BLaER1 (cell line): ENCODE data around the gene PFDN6.
A peak's percentile ranks its signal among the peaks of the same experiment; 100 is the strongest.
"Not testable (repeated sequence)": the region's sequence is repeated elsewhere in the genome, so short reads cannot be mapped to it uniquely, and the experiment has no call there.

Experiments used
- H3K27ac ChIP-seq: shearing (Covaris generic); formaldehyde crosslinking; 2 replicates; pipeline ENCODE4 v1.8.1; 2022
- H3K27me3 ChIP-seq: shearing (Covaris generic); formaldehyde crosslinking; 2 replicates; pipeline ENCODE4 v1.8.1; 2022
- H3K36me3 ChIP-seq: shearing (Covaris generic); formaldehyde crosslinking; 2 replicates; pipeline ENCODE4 v1.8.1; 2022
- H3K4me1 ChIP-seq: shearing (Covaris generic); formaldehyde crosslinking; 2 replicates; pipeline ENCODE4 v1.8.1; 2022
- H3K4me2 ChIP-seq: shearing (Covaris generic); formaldehyde crosslinking; 2 replicates; pipeline ENCODE4 v1.8.1; 2022
- H3K4me3 ChIP-seq: shearing (Covaris generic); formaldehyde crosslinking; 2 replicates; pipeline ENCODE4 v1.8.1; 2022
- H3K9ac ChIP-seq: shearing (Covaris generic); formaldehyde crosslinking; 2 replicates; pipeline ENCODE4 v1.8.1; 2022
- H3K9me3 ChIP-seq: shearing (Covaris generic); formaldehyde crosslinking; 2 replicates; pipeline ENCODE4 v1.8.1; 2022
- H4K20me1 ChIP-seq: shearing (Covaris generic); formaldehyde crosslinking; 2 replicates; pipeline ENCODE4 v1.8.1; 2022
- Cebpa-rat ChIP-seq: shearing (Covaris generic); IDR thresholded peaks from 2 replicates; pipeline ENCODE4 v1.8.1; 2022

The PFDN6 gene

GRCh38 chr6:33279257-33279695, 10.1 kb upstream of the PFDN6 start:
- H3K27me3 ChIP-seq, result no peaks in the 10 kb centered on the region
- peak overlapping the region; percentile 35; the same call in 1 of the 2 replicates for H3K27ac ChIP-seq
- no peak overlapping the region for H3K4me3 ChIP-seq
- H4K20me1 ChIP-seq, result peaks cover 66% of the 10 kb centered on the region
- H3K9ac ChIP-seq, result peak overlapping the region; percentile 43
- no peaks in the 10 kb centered on the region for H3K9me3 ChIP-seq
- H3K4me2 ChIP-seq, result peak overlapping the region; percentile 99
- H3K4me1 ChIP-seq, result peaks cover 59% of the 10 kb centered on the region
- no peak for TF ChIP-seq Cebpa-rat
- H3K36me3 ChIP-seq, result peaks cover 88% of the 10 kb centered on the region

DNA sequence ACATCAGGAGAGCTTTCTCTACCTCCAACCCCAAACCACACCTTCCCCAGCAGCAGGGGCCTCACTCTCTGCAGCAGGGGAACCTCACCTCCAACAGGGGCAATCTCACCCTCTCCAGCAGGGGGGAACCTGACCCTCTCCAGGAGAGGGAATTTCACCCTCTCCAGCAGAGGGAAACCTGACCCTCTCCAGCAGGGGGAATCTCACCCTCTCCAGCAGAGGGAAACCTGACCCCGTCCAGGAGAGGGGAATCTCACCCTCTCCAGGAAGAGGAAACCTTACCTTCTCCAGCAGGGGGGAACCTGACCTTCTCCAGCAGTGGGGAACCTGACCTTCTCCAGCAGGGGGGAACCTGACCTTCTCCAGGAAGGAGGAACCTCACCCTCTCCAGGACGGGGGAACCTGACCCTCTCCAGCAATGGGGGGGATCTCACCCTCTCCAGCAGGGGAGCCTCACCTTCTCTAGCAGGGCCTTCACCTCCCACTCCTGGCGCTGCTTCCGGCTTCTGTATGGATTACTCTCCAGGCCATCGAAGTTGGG, 9.4 kb upstream of the PFDN6 start:
- Histone ChIP-seq H3K36me3 (peaks cover 88% of the 10 kb centered on the region), H3K27me3 (no peaks in the 10 kb centered on the region)

GRCh38 chr6:33280539-33280938, 8.9 kb upstream of the PFDN6 start:
- H3K9ac ChIP-seq, result peak overlapping the region; percentile 13; the same call in 1 of the 2 replicates
- H3K27ac ChIP-seq, result 0 out of 2 replicates have a peak overlapping the region, but pooled peaks have one; percentile 9
- H3K4me3 ChIP-seq, result no peak overlapping the region
- TF ChIP-seq Cebpa-rat, result no peak
- no peaks in the 10 kb centered on the region for H3K27me3 ChIP-seq
- H3K4me1 ChIP-seq, result peaks cover 46% of the 10 kb centered on the region
- H3K36me3 ChIP-seq, result peaks cover 88% of the 10 kb centered on the region
- no peaks in the 10 kb centered on the region for H3K9me3 ChIP-seq
- H3K4me2 ChIP-seq, result peak overlapping the region; percentile 99; the same call in 1 of the 2 replicates
- H4K20me1 ChIP-seq, result peaks cover 66% of the 10 kb centered on the region

More for the DNA sequence above, 9.4 kb upstream of the PFDN6 start:
- peak overlapping the region; percentile 35; the same call in 1 of the 2 replicates for H3K27ac ChIP-seq
- peak overlapping the region; percentile 43; the same call in 1 of the 2 replicates for H3K9ac ChIP-seq
- TF ChIP-seq Cebpa-rat, result no peak
- H3K4me3 ChIP-seq, result no peak overlapping the region
- peak overlapping the region; percentile 99 for H3K4me2 ChIP-seq
- H3K9me3 ChIP-seq, result no peaks in the 10 kb centered on the region
- H3K4me1 ChIP-seq, result peaks cover 51% of the 10 kb centered on the region
- H4K20me1 ChIP-seq, result peaks cover 66% of the 10 kb centered on the region

DNA sequence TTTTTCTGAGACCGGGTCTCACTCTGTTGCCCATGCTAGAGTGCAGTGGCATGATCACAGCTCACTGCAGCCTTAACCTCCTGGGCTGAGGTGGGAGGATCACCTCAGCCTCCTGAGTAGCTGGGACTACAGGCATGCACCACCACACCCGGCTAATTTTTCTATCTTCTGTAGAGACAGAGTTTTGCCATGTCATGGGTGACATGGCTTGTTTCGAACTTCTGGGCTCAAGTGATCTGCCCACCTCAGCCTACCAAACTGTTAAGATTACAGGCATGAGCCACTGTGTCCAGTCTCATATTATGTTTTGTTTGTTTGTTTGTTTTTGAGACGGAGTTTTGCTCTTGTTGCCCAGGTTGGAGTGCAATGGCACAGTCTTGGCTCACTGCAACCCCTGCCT, 4.2 kb upstream of the PFDN6 start:
- Histone ChIP-seq H3K4me1 (peaks cover 24% of the 10 kb centered on the region), H4K20me1 (peaks cover 29% of the 10 kb centered on the region), H3K9ac (0 out of 2 replicates have a peak overlapping the region, but pooled peaks have one; percentile 19), H3K36me3 (peaks cover 81% of the 10 kb centered on the region)
- H3K9me3 ChIP-seq, H3K4me3 ChIP-seq, H3K27ac ChIP-seq, H3K4me2 ChIP-seq, H3K27me3 ChIP-seq: not testable (repeated sequence)

- H3K4me3 ChIP-seq, result no peak overlapping the region
- no peak overlapping the region for H3K27ac ChIP-seq
- peaks cover 28% of the 10 kb centered on the region for H3K4me1 ChIP-seq
- no peak overlapping the region; the same call in 1 of the 2 replicates for H3K9ac ChIP-seq
- H3K4me2 ChIP-seq, result peak overlapping the region; percentile 95
- H3K36me3 ChIP-seq, result peaks cover 75% of the 10 kb centered on the region
- H3K9me3 ChIP-seq, result no peaks in the 10 kb centered on the region
- H3K27me3 ChIP-seq, result no peaks in the 10 kb centered on the region
- peaks cover 24% of the 10 kb centered on the region; the same call in 1 of the 2 replicates for H4K20me1 ChIP-seq
- no peak for TF ChIP-seq Cebpa-rat
Observed at GRCh38 chr6:33286946-33287914, 2.2 kb upstream of the PFDN6 start.

GRCh38 chr6:33288141-33288920, 1.1 kb upstream of the PFDN6 start:
- peak overlapping the region; percentile 87 for H3K4me3 ChIP-seq
- peaks cover 26% of the 10 kb centered on the region; the same call in 1 of the 2 replicates for H4K20me1 ChIP-seq
- no peaks in the 10 kb centered on the region for H3K27me3 ChIP-seq
- peaks cover 28% of the 10 kb centered on the region for H3K4me1 ChIP-seq
- peaks cover 75% of the 10 kb centered on the region for H3K36me3 ChIP-seq
- no peak for TF ChIP-seq Cebpa-rat
- peak overlapping the region; percentile 87 for H3K9ac ChIP-seq
- peak overlapping the region; percentile 95 for H3K4me2 ChIP-seq
- H3K27ac ChIP-seq, result peak overlapping the region; percentile 84
- H3K9me3 ChIP-seq, result no peaks in the 10 kb centered on the region

GRCh38 chr6:33289784-33290315, 449 bp downstream of the PFDN6 start:
- H3K27ac ChIP-seq, result peak overlapping the region; percentile 84
- H3K4me3 ChIP-seq, result peak overlapping the region; percentile 87
- peak overlapping the region; percentile 87 for H3K9ac ChIP-seq
- H3K4me1 ChIP-seq, result peaks cover 28% of the 10 kb centered on the region
- TF ChIP-seq Cebpa-rat, result no peak
- peaks cover 21% of the 10 kb centered on the region; the same call in 1 of the 2 replicates for H4K20me1 ChIP-seq
- H3K36me3 ChIP-seq, result peaks cover 75% of the 10 kb centered on the region
- H3K27me3 ChIP-seq, result no peaks in the 10 kb centered on the region
- H3K4me2 ChIP-seq, result peak overlapping the region; percentile 95
- no peaks in the 10 kb centered on the region for H3K9me3 ChIP-seq

- no peaks in the 10 kb centered on the region for H3K27me3 ChIP-seq
- no peak for TF ChIP-seq Cebpa-rat
- H3K27ac ChIP-seq, result 0 out of 2 replicates have a peak overlapping the region, but pooled peaks have one; percentile 84
- H3K4me2 ChIP-seq, result peak overlapping the region; percentile 95
- H3K36me3 ChIP-seq, result peaks cover 75% of the 10 kb centered on the region
- peak overlapping the region; percentile 87 for H3K9ac ChIP-seq
- no peaks in the 10 kb centered on the region for H3K9me3 ChIP-seq
- H4K20me1 ChIP-seq, result peaks cover 15% of the 10 kb centered on the region; the same call in 1 of the 2 replicates
- peaks cover 28% of the 10 kb centered on the region for H3K4me1 ChIP-seq
- peak overlapping the region; percentile 87 for H3K4me3 ChIP-seq
Observed at GRCh38 chr6:33290459-33290858, 1.1 kb downstream of the PFDN6 start.
